ENCODE data around the gene FKBP11.

DNA sequence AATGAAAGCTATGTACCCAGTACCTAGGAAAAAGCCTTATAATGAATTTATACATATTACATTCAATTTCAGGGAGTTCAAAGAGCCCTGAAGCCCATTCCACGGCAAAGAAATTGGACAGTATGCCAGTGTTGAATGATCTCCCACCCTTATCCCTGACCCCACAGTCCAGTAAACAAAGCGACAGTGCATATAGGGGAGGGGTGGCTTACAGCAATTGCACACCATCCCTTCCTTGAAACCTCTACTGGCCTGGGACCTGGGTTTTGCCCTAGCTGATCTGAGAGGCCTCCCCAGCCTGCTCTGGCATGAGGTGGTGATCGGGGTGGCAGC is 42.4 kb downstream of the FKBP11 start:
- no peak for TF ChIP-seq POLR2AphosphoS5 (IDR thresholded peaks at IDR 0.05; ENCODE audit: borderline replicate concordance, low read depth, low read length)
- TF ChIP-seq EZH2 (IDR thresholded peaks at IDR 0.05), result no peak
- TF ChIP-seq FOXP2 (optimal IDR thresholded peaks at IDR 0.05; ENCODE audit: control extremely low read depth, extremely low read length, insufficient read depth), result no peak
